Panc1 (cell line): Measurements from ENCODE around the gene SSBP3. TPM values are rescaled to one million over a fixed set of nuclear protein-coding genes. Genes with fewer than 3 reads are reported as not detected.

Experiments used
- ATAC-seq: fragments of 200-7000 bp; cut with Tn5 transposase; 2 replicates; pipeline ENCODE4 v1.9.1; 2020; ENCODE audit warnings: mild to moderate bottlenecking, moderate library complexity
- BruUV-seq: library from RNA; stranded (reverse); fragments of 400-500 nt; replicated peaks from 2 replicates; lab custom pipeline; 2021; lab: Mats Ljungman, UMichigan
- CTCF ChIA-PET: fragments of 300-600 bp; sonication (Branson Sonifier 250); formaldehyde crosslinking; loops from one replicate; lab custom pipeline; 2022; ENCODE audit warnings: antibody characterized with exemption; lab: Charles Lee
- POLR2A ChIA-PET: fragments of 300-600 bp; sonication (Branson Sonifier 250); formaldehyde crosslinking; loops from one replicate; lab custom pipeline; 2022; ENCODE audit warnings: antibody characterized with exemption; lab: Charles Lee
- DNase-seq: peaks from one replicate; pipeline ENCODE4 v3.0.0-alpha.2; 2010; ENCODE audit warnings: low read depth, low spot score
- H3K27ac ChIP-seq: 2 replicates; pipeline ENCODE4 v1.5.1; 2011; ENCODE audit warnings: mild to moderate bottlenecking, low read length, inconsistent platforms
- H3K27me3 ChIP-seq: fragments of 200-500 bp; sonication (Bioruptor generic); 2 replicates; pipeline ENCODE4 v1.6.0; 2014; ENCODE audit warnings: low read length, inconsistent platforms; ENCODE audit not compliant: control insufficient read depth, insufficient read depth
- H3K36me3 ChIP-seq: fragments of 200-500 bp; sonication (Bioruptor generic); 2 replicates; pipeline ENCODE4 v1.5.1; 2014; ENCODE audit warnings: inconsistent platforms, mild to moderate bottlenecking, low read length, moderate library complexity; ENCODE audit not compliant: control insufficient read depth, insufficient read depth
- H3K4me1 ChIP-seq: 2 replicates; pipeline ENCODE4 v1.5.1; 2011; ENCODE audit warnings: inconsistent platforms, mild to moderate bottlenecking, low read length, moderate library complexity; ENCODE audit not compliant: control insufficient read depth, insufficient read depth
- H3K4me3 ChIP-seq, 2 experiments: 2 replicates each; pipeline ENCODE4 v1.5.1; 2011 to 2012; ENCODE audit warnings: low read depth in 2 of 2, low read length in 2 of 2, mild to moderate bottlenecking in 2 of 2, inconsistent platforms in 1 of 2, moderate library complexity in 1 of 2
- H3K9me3 ChIP-seq: fragments of 200-500 bp; sonication (Bioruptor generic); 2 replicates; pipeline ENCODE4 v1.5.1; 2014; ENCODE audit warnings: low read depth, mild to moderate bottlenecking, inconsistent platforms, low read length, moderate library complexity; ENCODE audit not compliant: control insufficient read depth, insufficient read depth
- POLR2AphosphoS5 ChIP-seq: IDR thresholded peaks from 2 replicates; pipeline ENCODE4 v1.6.1; 2012; ENCODE audit warnings: mild to moderate bottlenecking, low read depth, low read length, moderate library complexity
- REST ChIP-seq, 2 experiments: IDR thresholded peaks; 2 replicates each; pipeline ENCODE4 v1.6.1; 2011 to 2012; ENCODE audit warnings: low read depth in 2 of 2, control low read depth in 1 of 2, low read length in 1 of 2, mild to moderate bottlenecking in 1 of 2, moderate library complexity in 1 of 2; ENCODE audit not compliant: insufficient read depth in 1 of 2
- SIN3A ChIP-seq: IDR thresholded peaks from 2 replicates; pipeline ENCODE4 v1.6.1; 2012; ENCODE audit warnings: low read depth, mild to moderate bottlenecking, low read length, moderate library complexity, borderline replicate concordance; ENCODE audit not compliant: insufficient read depth
- TCF7L2 ChIP-seq: IDR thresholded peaks from 2 replicates; pipeline ENCODE4 v1.6.1; 2011; ENCODE audit warnings: mild to moderate bottlenecking, low read depth, low read length, inconsistent platforms
- in situ Hi-C: cut with HindIII; loops from 2 replicates; pipeline ENCODE4 v1.10.0; 2016; ENCODE audit warnings: low sequenced_read_pairs, low pct_unique_long_range_greater_than_20kb
- intact Hi-C: fragments of 100-400 bp; cut with micrococcal nuclease; formaldehyde crosslinking; loops from one replicate; pipeline ENCODE4 v1.10.0; 2022; ENCODE audit not compliant: unreplicated experiment
- total RNA-seq: library from RNA; stranded (reverse); gene quantifications from one replicate; pipeline ENCODE4 v1.2.1, GENCODE V29; 2021; ENCODE audit not compliant: unreplicated experiment
- TF ChIP-seq, protein P1 (sequence below): fragments of 450-650 bp; IDR thresholded peaks from 2 replicates; pipeline ENCODE4 v1.5.1; 2017; ENCODE audit warnings: mild to moderate bottlenecking

Gene SSBP3
- total RNA-seq, 1 experiment from 2014 or later = 22.5 TPM

DNA sequence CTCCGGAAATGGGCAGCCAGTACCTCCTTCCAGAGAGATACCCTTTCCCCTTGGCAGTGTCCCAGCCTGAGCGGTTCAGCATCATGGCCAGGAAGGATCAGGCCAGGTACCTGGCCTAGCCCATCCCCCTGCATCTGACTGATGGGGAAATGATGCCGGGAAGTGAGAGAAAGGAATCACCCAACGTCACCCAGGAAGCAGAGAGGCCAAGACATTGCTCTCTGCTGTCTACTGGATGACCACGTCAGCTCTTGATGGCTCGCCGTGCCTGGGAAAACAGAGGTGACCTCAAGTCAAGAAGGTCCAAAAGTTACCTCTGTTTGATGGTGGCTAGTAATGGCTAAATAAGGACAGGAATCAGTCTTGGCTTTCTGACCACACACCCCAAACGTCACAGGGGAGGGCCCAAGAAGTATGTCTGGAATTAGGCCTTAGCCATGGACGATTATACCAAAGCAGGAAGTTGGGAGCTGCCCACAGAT lies 127.2 kb downstream of the SSBP3 start:
- no peak overlapping the region for H3K4me3 ChIP-seq
- intact Hi-C loops (no loop called here), in situ Hi-C loops (no loop called here)
- TF ChIP-seq REST (IDR thresholded peaks at IDR 0.05; ENCODE audit: insufficient read depth in 1 of 2, low read depth in 2 of 2, low read length in 1 of 2) = no peak
- TF ChIP-seq, protein P1, sequence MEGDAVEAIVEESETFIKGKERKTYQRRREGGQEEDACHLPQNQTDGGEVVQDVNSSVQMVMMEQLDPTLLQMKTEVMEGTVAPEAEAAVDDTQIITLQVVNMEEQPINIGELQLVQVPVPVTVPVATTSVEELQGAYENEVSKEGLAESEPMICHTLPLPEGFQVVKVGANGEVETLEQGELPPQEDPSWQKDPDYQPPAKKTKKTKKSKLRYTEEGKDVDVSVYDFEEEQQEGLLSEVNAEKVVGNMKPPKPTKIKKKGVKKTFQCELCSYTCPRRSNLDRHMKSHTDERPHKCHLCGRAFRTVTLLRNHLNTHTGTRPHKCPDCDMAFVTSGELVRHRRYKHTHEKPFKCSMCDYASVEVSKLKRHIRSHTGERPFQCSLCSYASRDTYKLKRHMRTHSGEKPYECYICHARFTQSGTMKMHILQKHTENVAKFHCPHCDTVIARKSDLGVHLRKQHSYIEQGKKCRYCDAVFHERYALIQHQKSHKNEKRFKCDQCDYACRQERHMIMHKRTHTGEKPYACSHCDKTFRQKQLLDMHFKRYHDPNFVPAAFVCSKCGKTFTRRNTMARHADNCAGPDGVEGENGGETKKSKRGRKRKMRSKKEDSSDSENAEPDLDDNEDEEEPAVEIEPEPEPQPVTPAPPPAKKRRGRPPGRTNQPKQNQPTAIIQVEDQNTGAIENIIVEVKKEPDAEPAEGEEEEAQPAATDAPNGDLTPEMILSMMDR = no peak
- TF ChIP-seq POLR2AphosphoS5 = no peak
- TF ChIP-seq SIN3A = no peak
- no peak for TF ChIP-seq TCF7L2
- no peaks in the 10 kb centered on the region for H3K27me3 ChIP-seq
- ChIA-PET CTCF (no interaction called here), POLR2A (no interaction called here)
- no peaks in the 10 kb centered on the region for H3K9me3 ChIP-seq
- no peak overlapping the region for H3K27ac ChIP-seq
- H3K36me3 ChIP-seq = no peaks in the 10 kb centered on the region
- ATAC-seq (no peak), DNase-seq (no peak)
- BruUV-seq = no TSS peak
- H3K4me1 ChIP-seq = no peaks in the 10 kb centered on the region

- no peaks in the 10 kb centered on the region for H3K9me3 ChIP-seq
- no peak for ATAC-seq
- H3K4me3 ChIP-seq = no peak overlapping the region
- in situ Hi-C loops (no loop called here), intact Hi-C loops (no loop called here)
- no TSS peak for BruUV-seq
- DNase-seq = no peak
- H3K4me1 ChIP-seq = peaks cover 3% of the 10 kb centered on the region; the same call in 1 of the 2 replicates
- H3K27me3 ChIP-seq = no peaks in the 10 kb centered on the region
- ChIA-PET POLR2A (interaction anchor here (0.6 kb wide), 1 partner anchor 245 kb away, joined by 3 read pairs; no protein-coding TSS in a partner anchor), CTCF (no interaction called here)
- TF ChIP-seq TCF7L2 (no peak), REST (IDR thresholded peaks at IDR 0.05; ENCODE audit: insufficient read depth in 1 of 2, low read depth in 2 of 2, low read length in 1 of 2) (no peak), POLR2AphosphoS5 (no peak), SIN3A (no peak)
- TF ChIP-seq, protein P1 = no peak
- H3K36me3 ChIP-seq = no peaks in the 10 kb centered on the region
- H3K27ac ChIP-seq = no peak overlapping the region
Measured at GRCh38 chr1:54277451-54278341, 128.5 kb downstream of the SSBP3 start.
